ENCODE measurements around the gene ELK3.

GRCh38 chr12:96308881-96309280 lies 114.7 kb downstream of the ELK3 start:
- TF ChIP-seq CTCF (IDR thresholded peaks at IDR 0.05) (no peak), POLR2AphosphoS5 (IDR thresholded peaks at IDR 0.05) (peak in 1 of 4 donors; percentile 45), POLR2A (IDR thresholded peaks at IDR 0.05) (no peak)
